ENCODE measurements around the gene HSF5.

DNA sequence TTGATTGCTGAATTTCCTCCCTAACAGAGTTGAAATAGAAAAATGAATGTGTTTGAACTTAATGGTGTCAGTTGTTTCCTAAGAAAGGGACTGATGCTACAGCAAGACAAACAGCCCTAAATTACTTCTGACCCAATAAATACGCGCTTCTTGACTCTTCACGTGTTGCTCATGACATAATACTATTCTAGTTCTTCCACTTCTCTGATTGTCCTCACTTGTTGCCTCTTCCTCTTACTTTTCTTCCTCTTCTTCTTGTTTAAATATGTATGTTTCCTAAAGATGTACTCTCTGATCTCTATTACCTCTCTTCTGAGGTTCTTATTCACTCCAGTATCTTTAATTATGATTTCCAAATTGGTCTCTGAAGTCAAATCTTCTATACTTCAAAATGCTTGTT lies 103.3 kb downstream of the HSF5 start:
- TF ChIP-seq POLR2AphosphoS5 (IDR thresholded peaks at IDR 0.05): no peak
- TF ChIP-seq, protein P1, sequence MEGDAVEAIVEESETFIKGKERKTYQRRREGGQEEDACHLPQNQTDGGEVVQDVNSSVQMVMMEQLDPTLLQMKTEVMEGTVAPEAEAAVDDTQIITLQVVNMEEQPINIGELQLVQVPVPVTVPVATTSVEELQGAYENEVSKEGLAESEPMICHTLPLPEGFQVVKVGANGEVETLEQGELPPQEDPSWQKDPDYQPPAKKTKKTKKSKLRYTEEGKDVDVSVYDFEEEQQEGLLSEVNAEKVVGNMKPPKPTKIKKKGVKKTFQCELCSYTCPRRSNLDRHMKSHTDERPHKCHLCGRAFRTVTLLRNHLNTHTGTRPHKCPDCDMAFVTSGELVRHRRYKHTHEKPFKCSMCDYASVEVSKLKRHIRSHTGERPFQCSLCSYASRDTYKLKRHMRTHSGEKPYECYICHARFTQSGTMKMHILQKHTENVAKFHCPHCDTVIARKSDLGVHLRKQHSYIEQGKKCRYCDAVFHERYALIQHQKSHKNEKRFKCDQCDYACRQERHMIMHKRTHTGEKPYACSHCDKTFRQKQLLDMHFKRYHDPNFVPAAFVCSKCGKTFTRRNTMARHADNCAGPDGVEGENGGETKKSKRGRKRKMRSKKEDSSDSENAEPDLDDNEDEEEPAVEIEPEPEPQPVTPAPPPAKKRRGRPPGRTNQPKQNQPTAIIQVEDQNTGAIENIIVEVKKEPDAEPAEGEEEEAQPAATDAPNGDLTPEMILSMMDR (IDR thresholded peaks at IDR 0.05): no peak

Measured in stomach (tissue), 4 donors.